Head of caudate nucleus (tissue), 42 donors: Measurements from ENCODE around the gene REPIN1.
"Not testable (repeated sequence)": the region's sequence is repeated elsewhere in the genome, so short reads cannot be mapped to it uniquely, and the experiment has no call there.

Source experiments
- DNase-seq, 42 donors: peaks; one replicate each; pipeline versions ENCODE4 v3.0.0 to v3.0.0-alpha.2; 2020 to 2021; ENCODE audit warnings: mixed read lengths in 7 of 42
- intact Hi-C: fragments of 100-400 bp; cut with DNase I; formaldehyde crosslinking; loops from one replicate; pipeline ENCODE4 v1.15.0; 2022

The REPIN1 gene

DNA sequence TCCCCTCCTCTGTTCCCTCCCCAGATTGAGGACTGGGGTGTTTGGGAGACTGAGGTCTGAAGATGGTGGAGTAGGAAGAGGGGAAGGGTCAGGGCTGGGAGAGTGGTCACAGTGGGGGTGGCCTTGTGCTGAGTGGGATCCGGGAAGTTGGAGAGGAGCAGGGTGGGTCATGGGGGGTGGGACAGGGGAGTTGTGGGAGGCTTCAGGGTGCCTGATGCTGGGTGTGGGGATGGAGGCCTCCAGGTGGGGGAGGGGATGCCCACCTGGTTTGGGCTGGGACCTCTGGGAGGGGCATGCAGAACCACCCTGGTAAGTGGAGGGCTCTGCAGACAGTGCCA, 13.1 kb downstream of the REPIN1 start:
- intact Hi-C loops, result no loop called here
- DNase-seq, result peak in 2 of 42 donors; percentile 14 to 33

GRCh38 chr7:150382123-150382843, 13.7 kb downstream of the REPIN1 start:
- DNase-seq, result peak in 29 of 42 donors; percentile 23 to 80 (median 62)
- intact Hi-C loops, result no loop called here

DNA sequence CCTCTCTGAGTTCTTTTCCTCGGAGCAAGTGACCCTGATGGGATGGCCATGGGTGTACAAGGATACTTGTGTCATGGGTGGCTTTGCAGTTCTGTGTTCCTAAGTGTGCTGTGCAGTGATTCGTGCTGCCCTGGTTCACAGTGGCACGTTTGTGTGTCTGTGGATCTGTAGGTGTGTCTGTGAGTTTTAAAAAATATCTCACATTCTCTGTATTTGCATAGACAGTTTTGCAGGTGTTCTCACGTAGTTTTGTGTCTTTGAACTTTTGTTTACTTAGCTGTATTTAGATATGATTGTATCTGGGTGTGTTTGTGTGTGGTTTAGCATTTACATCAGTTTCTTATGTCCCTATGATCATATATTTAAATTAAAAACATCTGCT, 14.2 kb downstream of the REPIN1 start:
- no peak for DNase-seq
- intact Hi-C loops, result no loop called here

- DNase-seq, result peak; percentile 88 to 100 (median 97)
- intact Hi-C loops, result no loop called here
Observed at GRCh38 chr7:150383710-150384397, 15.2 kb downstream of the REPIN1 start.

GRCh38 chr7:150384406-150385301, 16.0 kb downstream of the REPIN1 start:
- peak in 9 of 42 donors; percentile 5 to 46 (median 21) for DNase-seq
- intact Hi-C loops, result no loop called here

DNA sequence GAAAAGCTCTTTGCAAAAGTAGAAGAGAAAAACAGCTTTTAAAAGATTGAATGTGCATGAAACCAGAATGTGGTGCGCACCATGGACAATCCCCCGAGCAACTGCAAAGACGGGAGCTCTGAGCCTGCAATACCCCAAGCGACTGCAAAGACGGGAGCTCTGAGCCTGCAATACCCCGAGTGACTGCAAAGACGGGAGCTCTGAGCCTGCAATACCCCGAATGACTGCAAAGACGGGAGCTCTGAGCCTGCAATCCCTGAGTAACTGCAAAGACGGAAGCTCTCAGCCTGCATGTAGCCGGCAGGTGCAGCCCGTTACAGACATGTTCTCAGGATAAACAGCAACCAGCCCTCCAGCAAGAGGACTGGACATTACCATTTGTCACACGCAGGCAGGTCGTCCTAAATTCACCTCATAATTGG, 16.7 kb downstream of the REPIN1 start:
- peak in 8 of 42 donors; percentile 5 to 41 (median 27) for DNase-seq
- intact Hi-C loops, result no loop called here

- intact Hi-C loops, result not testable (repeated sequence)
- peak in 2 of 42 donors; percentile 1 to 21 for DNase-seq
Observed at GRCh38 chr7:150385884-150386283, 17.3 kb downstream of the REPIN1 start.

DNA sequence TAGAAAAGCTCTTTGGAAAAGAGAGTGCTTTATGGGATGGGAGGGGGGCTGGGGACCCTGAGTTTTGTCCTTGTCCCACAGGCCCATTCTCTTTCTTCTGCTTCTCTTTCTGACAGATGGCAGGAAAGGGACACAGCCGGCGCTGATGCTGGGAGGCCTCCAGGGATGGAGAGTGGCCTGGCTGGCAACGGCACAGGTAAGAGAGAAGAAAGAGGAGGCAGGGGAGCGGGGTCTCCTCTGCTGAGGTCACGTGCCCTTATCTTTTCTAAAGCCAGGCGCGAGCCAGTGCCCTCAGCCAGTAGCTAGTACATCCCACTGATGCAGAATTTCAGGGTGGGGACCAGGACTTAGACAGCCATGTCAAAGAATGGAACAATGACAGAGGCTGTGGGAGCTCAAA, 19.7 kb downstream of the REPIN1 start:
- DNase-seq, result peak in 5 of 42 donors; percentile 1 to 26 (median 5)
- intact Hi-C loops, result no loop called here

DNA sequence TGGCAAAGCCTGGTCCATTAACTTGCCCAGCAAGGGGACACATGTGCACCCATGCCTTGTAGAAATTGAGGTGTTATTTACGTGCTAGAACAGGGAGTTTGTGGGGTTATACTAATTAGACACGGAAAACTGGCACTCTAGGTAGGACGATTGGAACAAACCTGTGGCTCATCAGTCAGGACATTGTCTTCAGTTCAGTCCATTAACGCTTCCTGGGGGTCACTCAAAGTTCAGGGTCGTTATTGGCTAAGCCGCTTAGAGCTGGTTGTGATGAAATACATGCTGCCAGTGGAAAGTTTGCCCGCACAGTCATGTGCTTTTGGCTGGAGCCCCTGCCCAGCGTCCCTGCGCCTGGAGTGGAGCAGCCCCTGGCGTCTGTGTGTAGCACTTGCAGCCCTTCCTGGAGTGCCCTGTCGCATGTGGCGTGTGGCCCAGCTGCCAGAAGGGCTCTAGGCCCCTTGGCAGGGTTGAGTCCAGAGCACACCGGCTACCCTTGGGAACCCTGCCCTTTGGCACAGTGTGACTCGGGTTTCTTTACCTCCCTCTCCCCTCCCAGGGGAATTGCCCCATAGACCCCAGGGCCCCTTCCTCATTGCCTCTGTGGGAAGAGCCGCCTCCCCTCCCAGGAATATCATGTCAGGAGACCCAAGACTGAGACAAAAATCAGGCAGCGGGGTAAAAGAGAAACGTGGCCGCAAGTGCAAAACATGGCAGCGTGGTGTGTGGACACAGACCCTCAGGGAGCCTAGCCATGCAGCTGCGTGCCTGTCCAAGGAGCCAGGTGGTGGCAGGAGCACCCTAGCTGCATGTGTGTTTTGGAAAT, 20.3 kb downstream of the REPIN1 start:
- DNase-seq, result peak in 41 of 42 donors; percentile 72 to 94 (median 84)
- intact Hi-C loops, result no loop called here

- intact Hi-C loops, result no loop called here
Observed at GRCh38 chr7:150389532-150389816, 20.9 kb downstream of the REPIN1 start.

DNA sequence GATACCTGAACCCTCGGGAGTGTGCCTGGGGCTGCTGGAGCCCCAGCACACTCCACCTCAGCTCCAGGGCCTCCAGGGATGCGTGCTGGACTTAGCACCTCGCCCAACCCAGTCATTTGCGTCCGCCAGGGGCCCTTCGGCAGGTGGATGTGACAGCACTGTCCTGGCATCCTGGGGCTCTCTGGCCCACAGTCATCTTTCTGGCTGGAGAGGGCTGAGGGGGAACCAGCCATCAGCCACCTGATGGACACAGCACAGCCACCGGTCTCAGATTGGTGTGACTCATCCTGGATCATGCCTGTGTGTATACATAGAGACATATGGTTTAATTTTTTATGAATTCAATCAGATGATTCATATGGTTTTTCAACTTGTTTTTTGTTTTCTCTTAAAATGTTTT, 21.6 kb downstream of the REPIN1 start:
- peak in 2 of 42 donors; percentile 1 to 13 for DNase-seq
- intact Hi-C loops, result loop anchor here (2.0 kb wide), 1 partner anchor 31 kb away; no protein-coding TSS in a partner anchor

More at GRCh38 chr7:150389532-150389816, 20.9 kb downstream of the REPIN1 start:
- no peak for DNase-seq

- intact Hi-C loops, result no loop called here
- no peak for DNase-seq
Observed at GRCh38 chr7:150393325-150393724, 24.7 kb downstream of the REPIN1 start.

GRCh38 chr7:150396426-150396825, 27.8 kb downstream of the REPIN1 start:
- DNase-seq, result peak in 1 of 42 donors; percentile 13
- intact Hi-C loops, result no loop called here

DNA sequence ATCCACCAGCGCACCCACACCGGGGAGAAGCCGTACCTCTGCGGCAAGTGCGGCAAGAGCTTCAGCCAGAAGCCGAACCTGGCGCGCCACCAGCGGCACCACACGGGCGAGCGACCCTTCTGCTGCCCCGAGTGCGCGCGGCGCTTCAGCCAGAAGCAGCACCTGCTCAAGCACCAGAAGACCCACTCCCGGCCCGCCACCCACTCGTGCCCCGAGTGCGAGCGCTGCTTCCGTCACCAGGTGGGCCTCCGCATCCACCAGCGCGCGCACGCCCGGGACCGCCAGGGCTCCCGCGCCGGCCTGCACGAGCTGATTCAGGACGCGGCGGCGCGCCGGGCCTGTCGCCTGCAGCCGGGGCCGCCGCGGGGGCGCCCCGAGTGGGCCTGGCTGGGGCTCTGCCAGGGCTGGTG, 28.2 kb downstream of the REPIN1 start:
- peak in 1 of 42 donors; percentile 16 for DNase-seq
- intact Hi-C loops, result no loop called here

DNA sequence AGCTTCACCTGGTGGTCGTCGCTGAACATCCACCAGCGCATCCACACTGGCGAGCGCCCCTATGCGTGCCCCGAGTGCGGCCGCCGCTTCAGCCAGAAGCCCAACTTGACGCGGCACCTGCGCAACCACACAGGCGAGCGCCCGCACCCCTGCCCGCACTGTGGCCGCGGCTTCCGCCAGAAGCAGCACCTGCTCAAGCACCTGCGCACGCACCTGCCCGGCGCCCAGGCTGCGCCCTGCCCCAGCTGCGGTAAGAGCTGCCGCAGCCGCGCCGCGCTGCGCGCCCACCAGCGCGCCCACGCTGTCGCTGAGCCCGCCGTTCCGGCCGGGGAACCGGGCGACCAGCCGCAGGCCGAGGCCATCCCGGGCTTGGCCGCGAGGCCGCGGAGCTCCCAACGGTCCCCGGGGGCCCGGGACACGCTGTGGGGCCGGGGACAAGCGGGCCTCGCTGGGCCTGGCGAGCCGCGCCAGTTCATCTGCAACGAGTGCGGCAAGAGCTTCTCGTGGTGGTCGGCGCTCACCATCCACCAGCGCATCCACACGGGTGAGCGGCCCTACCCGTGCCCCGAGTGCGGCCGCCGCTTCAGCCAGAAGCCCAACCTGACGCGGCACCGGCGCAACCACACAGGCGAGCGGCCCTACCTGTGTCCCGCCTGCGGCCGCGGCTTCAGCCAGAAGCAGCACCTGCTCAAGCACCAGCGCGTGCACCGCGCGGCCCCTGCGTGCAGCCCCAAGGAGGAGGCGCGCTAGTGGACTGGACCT, 28.9 kb downstream of the REPIN1 start:
- peak in 2 of 42 donors; percentile 12 to 17 for DNase-seq
- intact Hi-C loops, result no loop called here

DNA sequence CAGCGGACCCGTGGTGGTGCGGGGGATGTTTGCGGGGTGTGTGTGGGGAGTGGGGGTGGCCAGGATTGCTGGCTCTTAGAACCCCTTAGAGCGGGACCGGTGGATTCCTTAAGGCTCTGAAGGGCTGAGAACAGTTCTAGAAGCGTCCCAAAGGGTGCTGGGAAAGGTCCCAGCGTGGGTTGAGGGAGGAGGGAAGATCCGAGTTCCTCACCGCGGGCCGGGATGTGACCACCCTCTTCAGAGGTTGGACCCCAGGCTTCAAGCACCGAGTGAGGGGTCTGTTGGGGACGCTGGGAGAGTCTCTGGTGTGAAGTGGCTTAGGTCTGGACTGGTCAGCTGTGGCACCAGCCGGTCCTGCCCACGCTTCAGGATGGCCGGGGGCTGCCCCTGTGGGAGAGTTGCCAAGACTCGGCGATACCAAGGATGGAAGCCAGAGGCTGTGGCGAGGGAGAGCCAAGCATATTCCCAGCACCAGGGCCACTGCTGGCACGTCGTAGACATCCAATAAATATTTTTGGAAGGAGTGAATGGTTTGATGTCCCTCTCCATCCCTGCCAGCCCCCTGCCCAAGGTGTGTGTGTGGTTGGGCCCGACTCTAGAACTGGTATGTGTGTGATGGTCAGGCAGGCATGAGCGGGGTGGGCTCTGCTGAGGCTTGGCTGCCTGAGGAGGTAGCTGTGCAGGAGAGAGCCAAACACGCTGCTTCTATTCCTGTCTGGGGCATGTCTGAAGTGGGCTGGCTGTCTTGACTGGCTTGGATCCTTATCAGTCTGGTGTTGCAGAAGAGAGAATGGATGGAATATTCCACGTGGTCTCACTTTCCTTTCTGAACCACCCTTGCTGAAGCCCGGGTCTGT, 29.7 kb downstream of the REPIN1 start:
- intact Hi-C loops, result no loop called here
- DNase-seq, result peak in 4 of 42 donors; percentile 3 to 19 (median 8)

DNA sequence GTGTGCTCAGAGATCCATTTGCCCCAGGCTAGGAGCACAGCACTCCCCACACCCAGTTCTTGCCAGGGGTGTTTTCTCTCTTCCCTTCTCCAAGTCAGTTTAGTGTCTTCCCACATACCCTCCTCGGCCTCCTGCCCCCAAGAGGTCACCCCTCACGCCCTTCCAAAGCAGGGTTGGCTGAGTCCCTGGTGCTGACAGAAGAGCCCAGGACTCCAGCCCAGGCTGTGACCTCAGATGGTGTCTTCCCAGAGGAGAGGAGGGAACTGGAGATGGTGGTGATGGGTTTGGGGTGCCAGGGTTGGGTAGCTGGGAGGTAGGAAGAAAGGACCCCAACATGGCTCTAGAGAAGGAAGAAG, 30.3 kb downstream of the REPIN1 start:
- intact Hi-C loops, result no loop called here
- peak in 1 of 42 donors; percentile 8 for DNase-seq
